ENCODE data around the gene ARHGEF7.

- no peak for TF ChIP-seq CTCF (IDR thresholded peaks at IDR 0.05; ENCODE audit: low read length)
- TF ChIP-seq EZH2 (IDR thresholded peaks at IDR 0.05; ENCODE audit: borderline replicate concordance, low read length): no peak
Measured at GRCh38 chr13:111347438-111347837, 232.3 kb downstream of the ARHGEF7 start.
